MM.1S (cell line): Measurements from ENCODE around the gene ZNF530.

Experiments
- DNase-seq: peaks from one replicate; pipeline ENCODE4 v3.0.0-alpha.2; 2015
- H2AFZ ChIP-seq: fragments of 300-600 bp; sonication (generic); 2 replicates; pipeline ENCODE4 v1.6.0; 2016; ENCODE audit warnings: antibody characterized with exemption, low read length
- H3F3A ChIP-seq: fragments of 300-600 bp; sonication (generic); 2 replicates; pipeline ENCODE4 v1.6.1; 2016; ENCODE audit warnings: mild to moderate bottlenecking, antibody characterized with exemption, low read length, moderate library complexity, mixed read lengths; ENCODE audit not compliant: insufficient read depth
- H3K27ac ChIP-seq: fragments of 300-600 bp; sonication (generic); 2 replicates; pipeline ENCODE4 v1.5.1; 2016; ENCODE audit warnings: mild to moderate bottlenecking, low read length
- H3K27me3 ChIP-seq: fragments of 300-600 bp; sonication (generic); replicated peaks from 2 replicates; pipeline ENCODE4 v1.6.0; 2016; ENCODE audit warnings: low read length; ENCODE audit not compliant: insufficient read depth
- H3K36me3 ChIP-seq: fragments of 300-600 bp; sonication (generic); replicated peaks from 2 replicates; pipeline ENCODE4 v1.6.1; 2016; ENCODE audit warnings: mild to moderate bottlenecking, low read length, mixed read lengths; ENCODE audit not compliant: insufficient read depth
- H3K4me1 ChIP-seq: fragments of 300-600 bp; sonication (generic); 2 replicates; pipeline ENCODE4 v1.6.1; 2016; ENCODE audit warnings: low read length, mixed read lengths
- H3K4me2 ChIP-seq: fragments of 300-600 bp; sonication (generic); 2 replicates; pipeline ENCODE4 v1.6.0; 2016; ENCODE audit warnings: low read depth, low read length
- H3K4me3 ChIP-seq: fragments of 300-600 bp; sonication (generic); 2 replicates; pipeline ENCODE4 v1.5.1; 2016; ENCODE audit warnings: low read length, mixed read lengths
- H3K79me2 ChIP-seq: fragments of 300-600 bp; sonication (generic); 2 replicates; pipeline ENCODE4 v1.6.1; 2016; ENCODE audit warnings: mixed run types, low read length, mixed read lengths
- H3K9ac ChIP-seq: fragments of 300-600 bp; sonication (generic); 2 replicates; pipeline ENCODE4 v1.6.1; 2016; ENCODE audit warnings: low read length, mixed read lengths
- H3K9me2 ChIP-seq: fragments of 300-600 bp; sonication (generic); replicated peaks from 2 replicates; pipeline ENCODE4 v1.6.1; 2016; ENCODE audit warnings: mild to moderate bottlenecking, low read length, mixed read lengths; ENCODE audit not compliant: insufficient read depth
- H3K9me3 ChIP-seq: fragments of 300-600 bp; sonication (generic); replicated peaks from 2 replicates; pipeline ENCODE4 v1.6.1; 2016; ENCODE audit warnings: mild to moderate bottlenecking, low read length, mixed read lengths; ENCODE audit not compliant: insufficient read depth
- H4K20me1 ChIP-seq: fragments of 300-600 bp; sonication (generic); 2 replicates; pipeline ENCODE4 v1.6.1; 2016; ENCODE audit warnings: mild to moderate bottlenecking, low read length, moderate library complexity, mixed read lengths; ENCODE audit not compliant: insufficient read depth
- CTCF ChIP-seq: fragments of 300-600 bp; sonication (generic); IDR thresholded peaks from 2 replicates; pipeline ENCODE4 v1.5.1; 2016; ENCODE audit warnings: antibody characterized with exemption, low read length, mixed read lengths
- EZH2 ChIP-seq: fragments of 300-600 bp; sonication (generic); optimal IDR thresholded peaks from 2 replicates; pipeline ENCODE3; 2017; ENCODE audit warnings: low read depth, mild to moderate bottlenecking, antibody characterized with exemption, low read length, mixed read lengths
- EZH2phosphoT487 ChIP-seq: fragments of 300-600 bp; sonication (generic); IDR thresholded peaks from 2 replicates; pipeline ENCODE4 v1.6.1; 2018; ENCODE audit warnings: antibody characterized with exemption, low read length

Gene ZNF530

GRCh38 chr19:57570707-57571106 is 29.0 kb upstream of the ZNF530 start:
- peaks cover 22% of the 10 kb centered on the region; the same call in 1 of the 2 replicates for H3K36me3 ChIP-seq
- no peaks in the 10 kb centered on the region for H3K79me2 ChIP-seq
- no peak for TF ChIP-seq CTCF
- no peak for TF ChIP-seq EZH2phosphoT487
- TF ChIP-seq EZH2 = no peak
- no peak overlapping the region for H3K4me2 ChIP-seq
- H4K20me1 ChIP-seq = no peaks in the 10 kb centered on the region
- no peaks in the 10 kb centered on the region for H3K9me2 ChIP-seq
- H3K27me3 ChIP-seq = no peaks in the 10 kb centered on the region
- no peaks in the 10 kb centered on the region for H3K4me1 ChIP-seq
- H3K9ac ChIP-seq = no peak overlapping the region
- no peak overlapping the region for H3K4me3 ChIP-seq
- no peak for DNase-seq
- H3K9me3 ChIP-seq = no peaks in the 10 kb centered on the region
- no peaks in the 10 kb centered on the region for H3F3A ChIP-seq
- H3K27ac ChIP-seq = no peak overlapping the region
- H2AFZ ChIP-seq = no peak overlapping the region

GRCh38 chr19:57572415-57572947 is 27.2 kb upstream of the ZNF530 start:
- H2AFZ ChIP-seq = no peak overlapping the region
- TF ChIP-seq EZH2 (no peak), EZH2phosphoT487 (no peak), CTCF (no peak)
- H3K36me3 ChIP-seq = peaks cover 33% of the 10 kb centered on the region
- no peak overlapping the region for H3K4me2 ChIP-seq
- H3K9me3 ChIP-seq = no peaks in the 10 kb centered on the region
- H3F3A ChIP-seq = no peaks in the 10 kb centered on the region
- no peak overlapping the region for H3K27ac ChIP-seq
- 0 out of 2 replicates have a peak, but pooled peaks cover 2% of the 10 kb centered on the region for H3K79me2 ChIP-seq
- no peaks in the 10 kb centered on the region for H3K27me3 ChIP-seq
- no peak overlapping the region for H3K9ac ChIP-seq
- H3K4me3 ChIP-seq = no peak overlapping the region
- H3K4me1 ChIP-seq = 0 out of 2 replicates have a peak, but pooled peaks cover under 1% of the 10 kb centered on the region
- no peaks in the 10 kb centered on the region for H3K9me2 ChIP-seq
- DNase-seq = no peak
- H4K20me1 ChIP-seq = no peaks in the 10 kb centered on the region

- peaks cover 14% of the 10 kb centered on the region for H3K79me2 ChIP-seq
- H3K27ac ChIP-seq = no peak overlapping the region
- H4K20me1 ChIP-seq = no peaks in the 10 kb centered on the region
- H3F3A ChIP-seq = no peaks in the 10 kb centered on the region
- no peaks in the 10 kb centered on the region for H3K9me2 ChIP-seq
- H3K4me1 ChIP-seq = peaks cover 9% of the 10 kb centered on the region; the same call in 1 of the 2 replicates
- H3K9me3 ChIP-seq = no peaks in the 10 kb centered on the region
- no peaks in the 10 kb centered on the region for H3K27me3 ChIP-seq
- H3K9ac ChIP-seq = no peak overlapping the region
- no peak overlapping the region for H3K4me3 ChIP-seq
- H3K36me3 ChIP-seq = peaks cover 33% of the 10 kb centered on the region
- no peak for DNase-seq
- H3K4me2 ChIP-seq = no peak overlapping the region
- H2AFZ ChIP-seq = no peak overlapping the region
- TF ChIP-seq EZH2 = no peak
- TF ChIP-seq EZH2phosphoT487 = no peak
- TF ChIP-seq CTCF = no peak
These were observed 23.0 kb upstream of the ZNF530 start for GRCh38 chr19:57576661-57577060.
